NCI-H187 treated with DMSO at 0.1 percent for 48 hours (cell line): ENCODE results near the gene MACROD2.

ENCODE experiments used
- DNase-seq: peaks from one replicate; lab custom pipeline; 2025; lab: John Stamatoyannopoulos, UW

MACROD2 gene

GRCh38 chr20:14470977-14471661, 475.8 kb downstream of the MACROD2 start:
- DNase-seq, result no peak

GRCh38 chr20:14477125-14477524, 481.8 kb downstream of the MACROD2 start:
- no peak for DNase-seq

GRCh38 chr20:14478126-14478525, 482.8 kb downstream of the MACROD2 start:
- DNase-seq, result no peak

GRCh38 chr20:14481863-14482262, 486.5 kb downstream of the MACROD2 start:
- DNase-seq, result no peak

- no peak for DNase-seq
These were observed 492.9 kb downstream of the MACROD2 start for GRCh38 chr20:14488212-14488611.

- no peak for DNase-seq
These were observed 493.6 kb downstream of the MACROD2 start for GRCh38 chr20:14488756-14489479.

GRCh38 chr20:14489544-14489943, 494.2 kb downstream of the MACROD2 start:
- no peak for DNase-seq

- DNase-seq, result no peak
These were observed 496.1 kb downstream of the MACROD2 start for GRCh38 chr20:14491436-14491835.

GRCh38 chr20:14493408-14493807, 498.1 kb downstream of the MACROD2 start:
- no peak for DNase-seq

- no peak for DNase-seq
These were observed 499.0 kb downstream of the MACROD2 start for GRCh38 chr20:14494355-14494754.

GRCh38 chr20:14495066-14495465, 499.8 kb downstream of the MACROD2 start:
- no peak for DNase-seq

GRCh38 chr20:14497004-14497403, 501.7 kb downstream of the MACROD2 start:
- DNase-seq, result no peak

- no peak for DNase-seq
These were observed 503.5 kb downstream of the MACROD2 start for GRCh38 chr20:14498772-14499171.

GRCh38 chr20:14505476-14505875, 510.2 kb downstream of the MACROD2 start:
- no peak for DNase-seq

- DNase-seq, result no peak
These were observed 512.4 kb downstream of the MACROD2 start for GRCh38 chr20:14507711-14508110.

GRCh38 chr20:14510341-14510740, 515.0 kb downstream of the MACROD2 start:
- no peak for DNase-seq

- no peak for DNase-seq
These were observed 517.5 kb downstream of the MACROD2 start for GRCh38 chr20:14512839-14513238.

GRCh38 chr20:14518648-14519047, 523.3 kb downstream of the MACROD2 start:
- no peak for DNase-seq

GRCh38 chr20:14521016-14521415, 525.7 kb downstream of the MACROD2 start:
- no peak for DNase-seq

- no peak for DNase-seq
These were observed 526.1 kb downstream of the MACROD2 start for GRCh38 chr20:14521436-14521835.

- DNase-seq, result no peak
These were observed 527.3 kb downstream of the MACROD2 start for GRCh38 chr20:14522595-14522994.

GRCh38 chr20:14523090-14523489, 527.8 kb downstream of the MACROD2 start:
- no peak for DNase-seq

- DNase-seq, result no peak
These were observed 530.1 kb downstream of the MACROD2 start for GRCh38 chr20:14525426-14525825.

- DNase-seq, result no peak
These were observed 531.6 kb downstream of the MACROD2 start for GRCh38 chr20:14526891-14527290.
